ENCODE measurements around the gene F11R. TPM values are rescaled to one million over a fixed set of nuclear protein-coding genes. Genes with fewer than 3 reads are reported as not detected.

The F11R gene
- total and polyA plus RNA-seq, 10 of the 15 experiments (the other 5 are each of a cell fraction or from before 2014, with no cell fraction given): 15.3 to 80.9 (median 24.3) TPM

DNA sequence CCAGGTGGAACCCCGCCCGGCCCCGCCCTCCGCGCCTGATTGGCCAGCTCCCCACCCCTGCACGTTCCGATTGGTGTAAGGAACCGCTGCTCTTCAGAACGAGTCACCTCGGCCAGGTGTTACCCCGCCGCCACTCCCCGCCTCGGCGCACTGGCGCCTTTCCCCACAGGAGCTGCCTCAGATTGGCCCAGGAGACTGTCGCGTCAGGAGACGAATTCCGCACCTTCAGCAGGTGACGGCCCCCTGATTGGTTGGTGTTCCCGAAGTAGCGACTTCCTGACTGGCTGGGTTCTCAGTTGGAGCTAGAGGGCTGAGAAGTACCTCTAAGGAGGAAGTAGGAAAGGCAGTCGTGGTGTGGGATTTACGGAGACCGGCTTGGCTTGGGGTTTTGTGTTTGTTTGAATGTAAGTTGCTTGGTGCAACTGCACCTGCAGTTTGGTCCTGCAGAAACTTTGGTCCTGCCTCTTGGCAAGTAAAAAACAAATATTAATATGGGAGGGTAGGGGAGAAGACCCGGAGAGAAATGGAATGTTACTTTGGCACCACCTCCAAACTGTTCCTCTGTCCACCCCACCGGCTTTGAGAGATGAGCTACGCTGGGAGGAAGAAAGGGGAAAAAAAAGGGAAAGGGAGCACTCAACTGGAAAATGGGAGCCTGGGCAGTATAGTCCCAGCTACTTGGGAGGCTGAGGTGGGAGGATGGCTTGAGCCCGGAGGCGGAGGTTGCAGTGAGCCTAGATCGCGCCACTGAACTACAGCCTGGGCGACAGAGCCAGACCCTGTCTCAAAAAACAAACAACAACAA, 415 bp upstream of the F11R start (continued):
- TF ChIP-seq, protein P1, sequence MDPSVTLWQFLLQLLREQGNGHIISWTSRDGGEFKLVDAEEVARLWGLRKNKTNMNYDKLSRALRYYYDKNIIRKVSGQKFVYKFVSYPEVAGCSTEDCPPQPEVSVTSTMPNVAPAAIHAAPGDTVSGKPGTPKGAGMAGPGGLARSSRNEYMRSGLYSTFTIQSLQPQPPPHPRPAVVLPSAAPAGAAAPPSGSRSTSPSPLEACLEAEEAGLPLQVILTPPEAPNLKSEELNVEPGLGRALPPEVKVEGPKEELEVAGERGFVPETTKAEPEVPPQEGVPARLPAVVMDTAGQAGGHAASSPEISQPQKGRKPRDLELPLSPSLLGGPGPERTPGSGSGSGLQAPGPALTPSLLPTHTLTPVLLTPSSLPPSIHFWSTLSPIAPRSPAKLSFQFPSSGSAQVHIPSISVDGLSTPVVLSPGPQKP (IDR thresholded peaks at IDR 0.05; ENCODE audit: low read depth, low read length): no peak
- no peak for TF ChIP-seq NR2C2 (IDR thresholded peaks at IDR 0.05; ENCODE audit: borderline replicate concordance, control insufficient read depth, insufficient read length, low read depth)
- TF ChIP-seq SMAD5 (IDR thresholded peaks at IDR 0.05; ENCODE audit: low read depth): peak; percentile 61; the same call in 1 of the 2 replicates
- TF ChIP-seq, protein P2, sequence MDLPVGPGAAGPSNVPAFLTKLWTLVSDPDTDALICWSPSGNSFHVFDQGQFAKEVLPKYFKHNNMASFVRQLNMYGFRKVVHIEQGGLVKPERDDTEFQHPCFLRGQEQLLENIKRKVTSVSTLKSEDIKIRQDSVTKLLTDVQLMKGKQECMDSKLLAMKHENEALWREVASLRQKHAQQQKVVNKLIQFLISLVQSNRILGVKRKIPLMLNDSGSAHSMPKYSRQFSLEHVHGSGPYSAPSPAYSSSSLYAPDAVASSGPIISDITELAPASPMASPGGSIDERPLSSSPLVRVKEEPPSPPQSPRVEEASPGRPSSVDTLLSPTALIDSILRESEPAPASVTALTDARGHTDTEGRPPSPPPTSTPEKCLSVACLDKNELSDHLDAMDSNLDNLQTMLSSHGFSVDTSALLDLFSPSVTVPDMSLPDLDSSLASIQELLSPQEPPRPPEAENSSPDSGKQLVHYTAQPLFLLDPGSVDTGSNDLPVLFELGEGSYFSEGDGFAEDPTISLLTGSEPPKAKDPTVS (IDR thresholded peaks at IDR 0.05; ENCODE audit: low read depth, low read length): no peak
- no peak for TF ChIP-seq MEF2B (IDR thresholded peaks at IDR 0.05; ENCODE audit: partially characterized antibody, poor library complexity, severe bottlenecking)
- TF ChIP-seq CTCF (IDR thresholded peaks at IDR 0.05 in 2 of 3, conservative IDR thresholded peaks at IDR 0.05 in 1 of 3; ENCODE audit: control insufficient read depth in 2 of 3, extremely low read depth in 1 of 3, insufficient read depth in 1 of 3, low read depth in 3 of 3, low read length in 3 of 3): no peak
- no peak for TF ChIP-seq BMI1 (IDR thresholded peaks at IDR 0.05; ENCODE audit: borderline replicate concordance)
- TF ChIP-seq FOXK2 (IDR thresholded peaks at IDR 0.05): no peak
- TF ChIP-seq RBBP5 (conservative IDR thresholded peaks at IDR 0.05): no peak
- TF ChIP-seq, protein P3, sequence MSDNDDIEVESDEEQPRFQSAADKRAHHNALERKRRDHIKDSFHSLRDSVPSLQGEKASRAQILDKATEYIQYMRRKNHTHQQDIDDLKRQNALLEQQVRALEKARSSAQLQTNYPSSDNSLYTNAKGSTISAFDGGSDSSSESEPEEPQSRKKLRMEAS (IDR thresholded peaks at IDR 0.05; ENCODE audit: low read depth, low read length): no peak
- TF ChIP-seq CHD1 (IDR thresholded peaks at IDR 0.05; ENCODE audit: low read depth, low read length): no peak
- no peak for TF ChIP-seq NFXL1 (IDR thresholded peaks at IDR 0.05; ENCODE audit: borderline replicate concordance)
- TF ChIP-seq IKZF1 (conservative IDR thresholded peaks at IDR 0.05): peak; percentile 60
- TF ChIP-seq PAX5 (IDR thresholded peaks at IDR 0.05; ENCODE audit: borderline replicate concordance, low read depth, low read length): no peak
- peak; percentile 69; the same call in 1 of the 2 replicates for TF ChIP-seq POLR2A (IDR thresholded peaks at IDR 0.05; ENCODE audit: low read depth, low read length)
- no peak for TF ChIP-seq SRF (IDR thresholded peaks at IDR 0.05; ENCODE audit: low read depth in 2 of 2, low read length in 2 of 2)
- no peak for TF ChIP-seq CEBPZ (IDR thresholded peaks at IDR 0.05; ENCODE audit: low read depth, low read length)
- no peak for TF ChIP-seq HDAC6 (IDR thresholded peaks at IDR 0.05; ENCODE audit: unreplicated experiment)
- peak; percentile 61; the same call in 1 of the 2 replicates for TF ChIP-seq NFYA (IDR thresholded peaks at IDR 0.05; ENCODE audit: borderline replicate concordance, low read depth, low read length)
- no peak for TF ChIP-seq JUND (IDR thresholded peaks at IDR 0.05; ENCODE audit: low read depth, low read length)

Data from GM12878 (cell line).